BLaER1 (cell line): ENCODE data around the gene MRPL20.
"Not testable (repeated sequence)": the region's sequence is repeated elsewhere in the genome, so short reads cannot be mapped to it uniquely, and the experiment has no call there.

Experiments used
- H3K27ac ChIP-seq: shearing (Covaris generic); formaldehyde crosslinking; 2 replicates; pipeline ENCODE4 v1.8.1; 2022
- H3K27me3 ChIP-seq: shearing (Covaris generic); formaldehyde crosslinking; 2 replicates; pipeline ENCODE4 v1.8.1; 2022
- H3K36me3 ChIP-seq: shearing (Covaris generic); formaldehyde crosslinking; 2 replicates; pipeline ENCODE4 v1.8.1; 2022
- H3K4me1 ChIP-seq: shearing (Covaris generic); formaldehyde crosslinking; 2 replicates; pipeline ENCODE4 v1.8.1; 2022
- H3K4me2 ChIP-seq: shearing (Covaris generic); formaldehyde crosslinking; 2 replicates; pipeline ENCODE4 v1.8.1; 2022
- H3K4me3 ChIP-seq: shearing (Covaris generic); formaldehyde crosslinking; 2 replicates; pipeline ENCODE4 v1.8.1; 2022
- H3K9ac ChIP-seq: shearing (Covaris generic); formaldehyde crosslinking; 2 replicates; pipeline ENCODE4 v1.8.1; 2022
- H3K9me3 ChIP-seq: shearing (Covaris generic); formaldehyde crosslinking; 2 replicates; pipeline ENCODE4 v1.8.1; 2022
- H4K20me1 ChIP-seq: shearing (Covaris generic); formaldehyde crosslinking; 2 replicates; pipeline ENCODE4 v1.8.1; 2022
- Cebpa-rat ChIP-seq: shearing (Covaris generic); IDR thresholded peaks from 2 replicates; pipeline ENCODE4 v1.8.1; 2022

The MRPL20 gene

DNA sequence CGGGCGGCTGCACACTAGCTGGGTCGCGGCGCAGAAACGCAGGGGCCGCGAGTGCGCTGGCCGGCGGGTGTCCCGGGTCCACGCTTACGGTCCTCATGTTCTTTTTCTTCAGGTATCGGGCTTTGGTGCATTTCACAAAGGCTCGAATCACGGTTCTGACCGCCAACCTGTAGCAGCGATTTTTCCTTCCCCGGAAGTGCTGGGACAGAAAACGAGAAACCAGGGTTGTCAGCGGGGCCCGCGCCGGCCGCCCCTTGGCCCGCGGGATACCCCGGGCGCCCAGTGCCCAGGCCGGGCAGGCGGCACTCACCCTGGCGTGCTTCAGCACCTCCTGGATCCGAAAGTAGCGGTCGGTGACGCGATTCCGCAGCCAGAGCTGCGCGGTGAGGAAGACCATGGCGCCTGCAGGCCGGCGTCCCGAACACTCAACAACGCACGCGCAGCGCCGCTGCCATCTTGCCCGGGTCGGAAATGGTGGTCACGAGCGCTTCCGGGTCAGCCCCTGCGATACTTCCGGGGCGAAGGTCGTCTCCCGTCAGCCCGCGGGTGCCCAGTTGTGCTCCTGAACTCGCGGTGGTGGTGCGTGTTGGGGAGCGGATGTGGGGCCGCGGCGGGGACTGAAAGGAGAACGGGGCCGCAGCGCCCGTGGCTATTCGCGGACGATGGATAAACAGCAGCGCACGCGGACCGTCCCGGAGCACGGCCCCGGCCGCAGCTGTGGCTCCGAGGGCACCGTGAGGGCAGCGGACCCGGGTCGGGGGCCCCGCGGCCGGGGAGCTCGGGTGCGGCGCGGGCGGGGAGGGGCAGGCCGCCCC lies at the start of gene MRPL20:
Gene MRPL20 (minus strand): TSS at position 473 of the 815 bp plus-strand sequence. CDS start 76 bp downstream, at position 397.
- peak within 1 kb of the TSS; percentile 88 for H3K9ac ChIP-seq
- no peak for TF ChIP-seq Cebpa-rat
- H3K36me3 ChIP-seq, result peaks cover 74% of the 10 kb centered on the region
- peak within 1 kb of the TSS; percentile 92 for H3K4me2 ChIP-seq
- no peaks in the 10 kb centered on the region for H3K27me3 ChIP-seq
- H3K27ac ChIP-seq, result peak within 1 kb of the TSS; percentile 92
- H3K4me1 ChIP-seq, result peaks cover 37% of the 10 kb centered on the region
- peaks cover 18% of the 10 kb centered on the region for H3K9me3 ChIP-seq
- H3K4me3 ChIP-seq, result peak within 1 kb of the TSS; percentile 81
- peaks cover 68% of the 10 kb centered on the region for H4K20me1 ChIP-seq

DNA sequence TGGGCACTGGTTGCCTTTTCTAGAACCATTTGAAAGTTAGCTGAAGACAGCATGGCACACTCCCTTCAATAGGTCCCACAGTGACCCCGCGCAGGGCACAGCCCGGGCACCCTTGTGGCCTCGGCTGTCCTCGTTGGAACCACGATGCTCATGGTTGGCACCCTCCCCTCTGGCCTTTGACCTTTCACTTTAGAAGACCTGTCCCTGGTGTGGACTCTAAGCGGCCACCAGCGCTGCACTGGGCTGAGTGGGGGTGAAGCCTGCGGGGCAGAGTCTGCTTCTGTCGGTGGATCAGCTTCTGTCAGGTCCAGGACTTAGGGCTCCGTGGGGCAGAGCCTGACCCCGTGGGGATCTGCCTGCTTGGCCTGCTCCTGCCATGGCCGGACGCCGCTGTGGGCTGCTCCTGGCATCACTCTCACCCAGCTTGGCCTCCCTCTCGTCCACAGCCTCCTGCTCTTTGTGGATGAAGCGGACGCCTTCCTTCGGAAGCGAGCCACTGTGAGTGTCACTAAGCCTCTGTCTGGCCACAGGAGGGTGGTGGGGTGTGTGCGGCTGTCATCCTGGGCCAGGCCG lies 49.7 kb upstream of the MRPL20 start:
- H3K4me2 ChIP-seq, H3K27me3 ChIP-seq, H3K4me3 ChIP-seq, H3K27ac ChIP-seq, H3K9me3 ChIP-seq, H3K9ac ChIP-seq, H4K20me1 ChIP-seq, H3K36me3 ChIP-seq: not testable (repeated sequence)
- H3K4me1 ChIP-seq, result peaks cover 40% of the 10 kb centered on the region

DNA sequence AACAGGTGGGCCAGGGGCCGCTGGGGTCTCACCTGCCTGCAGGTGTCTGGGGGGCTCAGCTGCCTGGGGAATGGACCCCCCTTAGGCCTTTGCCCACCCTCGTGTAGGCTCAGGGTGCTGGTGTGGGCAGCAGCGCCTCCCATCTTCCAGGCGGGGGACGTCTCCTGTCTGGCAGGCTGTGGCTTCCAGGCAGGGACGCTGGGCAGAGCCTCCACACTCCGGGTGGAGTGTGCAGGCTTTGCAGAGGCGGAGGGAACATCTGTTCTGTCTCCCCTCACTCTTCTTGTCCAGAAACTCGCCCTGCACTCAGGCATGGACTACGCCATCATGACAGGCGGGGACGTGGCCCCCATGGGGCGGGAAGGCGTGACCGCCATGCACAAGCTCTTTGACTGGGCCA lies 48.8 kb upstream of the MRPL20 start:
- H3K4me3 ChIP-seq, H3K9ac ChIP-seq, H3K4me2 ChIP-seq, H3K27me3 ChIP-seq, H3K36me3 ChIP-seq, H4K20me1 ChIP-seq, H3K27ac ChIP-seq, H3K9me3 ChIP-seq: not testable (repeated sequence)
- H3K4me1 ChIP-seq, result peaks cover 32% of the 10 kb centered on the region

DNA sequence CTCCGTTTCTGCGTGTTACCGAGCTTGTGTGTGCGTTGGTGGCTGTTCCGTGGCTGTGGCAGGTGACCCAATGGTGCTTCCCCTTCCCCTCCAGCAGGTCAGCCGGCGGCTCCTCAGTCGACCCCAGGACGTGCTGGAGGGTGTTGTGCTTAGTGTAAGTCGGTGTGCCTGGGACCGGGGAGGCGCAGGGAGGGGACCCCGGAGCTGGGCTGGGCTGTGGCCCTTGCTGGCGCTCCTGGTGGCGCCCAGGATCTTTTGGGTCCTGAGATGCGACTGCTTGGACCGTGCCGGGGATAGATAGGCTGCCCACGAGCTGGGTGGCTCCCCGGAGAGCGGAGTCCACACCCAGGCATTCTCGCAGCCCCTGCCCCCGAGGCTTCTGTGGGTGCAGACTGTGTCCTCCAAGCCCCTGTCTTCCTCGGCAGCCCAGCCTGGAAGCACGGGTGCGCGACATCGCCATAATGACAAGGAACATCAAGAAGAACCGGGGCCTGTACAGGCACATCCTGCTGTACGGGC lies 48.3 kb upstream of the MRPL20 start:
- H3K4me2 ChIP-seq, result no peak overlapping the region
- H3K9me3 ChIP-seq, result no peaks in the 10 kb centered on the region
- no peak for TF ChIP-seq Cebpa-rat
- H3K9ac ChIP-seq, result no peak overlapping the region
- no peaks in the 10 kb centered on the region for H4K20me1 ChIP-seq
- no peak overlapping the region for H3K27ac ChIP-seq
- H3K36me3 ChIP-seq, result no peaks in the 10 kb centered on the region
- H3K27me3 ChIP-seq, result no peaks in the 10 kb centered on the region
- H3K4me1 ChIP-seq, result peaks cover 27% of the 10 kb centered on the region
- H3K4me3 ChIP-seq, result no peak overlapping the region

DNA sequence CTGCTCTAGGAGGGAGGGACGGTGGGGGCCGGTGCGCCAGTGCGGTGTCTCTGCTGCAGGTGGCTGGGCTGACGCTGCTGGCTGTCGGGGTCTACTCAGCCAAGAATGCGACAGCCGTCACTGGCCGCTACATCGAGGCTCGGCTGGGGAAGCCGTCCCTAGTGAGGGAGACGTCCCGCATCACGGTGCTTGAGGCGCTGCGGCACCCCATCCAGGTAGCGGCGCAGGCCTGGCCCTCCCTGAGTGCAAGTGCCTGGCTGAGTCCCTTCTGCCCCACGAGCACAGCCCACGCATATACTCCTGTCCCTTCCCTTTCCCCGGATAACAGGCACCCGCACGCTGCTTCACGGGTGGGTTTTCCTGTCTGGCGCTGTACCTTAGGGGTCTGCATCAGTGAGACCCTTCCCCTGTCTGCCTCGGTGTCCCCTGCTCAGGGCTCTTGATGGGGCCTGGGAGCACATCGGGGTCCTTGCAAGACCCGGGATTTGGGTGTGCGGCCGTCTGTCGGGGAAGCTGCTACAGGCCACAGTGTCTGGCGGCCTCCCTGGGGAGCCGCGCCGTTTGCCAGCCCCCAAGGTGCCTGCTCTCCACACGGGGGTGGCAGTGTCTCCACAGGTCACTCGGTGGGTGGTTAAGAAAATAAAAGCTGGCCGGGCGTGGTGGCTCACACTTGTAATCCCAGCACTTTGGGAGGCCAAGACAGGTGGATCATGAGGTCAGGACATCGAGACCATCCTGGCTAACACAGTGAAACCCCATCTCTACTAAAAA lies 47.4 kb upstream of the MRPL20 start:
- H3K9me3 ChIP-seq, H3K27ac ChIP-seq, H3K36me3 ChIP-seq, H3K9ac ChIP-seq, H4K20me1 ChIP-seq, H3K4me3 ChIP-seq, H3K27me3 ChIP-seq: not testable (repeated sequence)
- H3K4me1 ChIP-seq, result peaks cover 17% of the 10 kb centered on the region
- H3K4me2 ChIP-seq, result 0 out of 2 replicates have a peak overlapping the region, but pooled peaks have one; percentile 5

DNA sequence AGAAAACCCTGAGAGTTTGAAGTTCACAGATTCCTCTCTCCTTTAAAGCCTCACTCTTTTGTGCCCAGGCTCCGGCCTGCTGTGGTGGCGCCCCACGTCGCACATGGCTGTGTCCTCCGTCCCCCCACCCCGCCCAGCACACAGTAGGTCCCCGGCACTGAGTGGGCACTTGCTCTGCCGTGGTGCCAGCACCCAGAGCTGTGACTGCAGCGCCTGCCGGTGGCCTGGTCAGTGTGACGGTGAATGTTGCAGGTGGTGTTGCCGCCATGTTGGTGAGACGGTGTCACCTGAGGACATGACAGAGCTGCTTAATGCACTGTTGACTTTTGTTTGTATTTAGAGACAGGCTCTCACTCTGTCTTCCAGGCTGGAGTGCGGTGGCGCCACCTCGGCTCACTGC lies 45.8 kb upstream of the MRPL20 start:
- Histone ChIP-seq H3K4me2 (no peak overlapping the region), H3K4me1 (peaks cover 2% of the 10 kb centered on the region; the same call in 1 of the 2 replicates), H3K4me3 (no peak overlapping the region), H3K9ac (no peak overlapping the region), H3K36me3 (no peaks in the 10 kb centered on the region), H3K27me3 (peaks cover 11% of the 10 kb centered on the region; the same call in 1 of the 2 replicates), H4K20me1 (no peaks in the 10 kb centered on the region), H3K27ac (no peak overlapping the region), H3K9me3 (no peaks in the 10 kb centered on the region)
- TF ChIP-seq Cebpa-rat, result no peak

DNA sequence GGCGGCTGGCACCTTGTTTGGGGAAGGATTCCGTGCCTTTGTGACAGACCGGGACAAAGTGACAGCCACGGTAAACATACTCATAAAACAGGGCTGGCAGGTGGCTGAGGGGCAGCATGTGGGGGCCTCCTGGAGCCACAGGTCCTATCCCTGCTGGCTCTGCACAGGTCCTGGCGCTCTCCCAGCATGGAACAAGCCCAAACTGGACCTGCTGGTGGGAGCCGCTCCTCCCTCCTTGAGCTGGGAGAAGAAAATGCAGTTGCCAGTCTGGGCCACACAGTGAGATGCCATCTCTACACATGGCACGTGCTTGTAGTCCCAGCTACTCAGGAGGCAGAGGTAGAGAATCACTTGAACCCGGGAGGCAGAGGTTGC lies 45.3 kb upstream of the MRPL20 start:
- H3K4me1 ChIP-seq, H3K9ac ChIP-seq, H3K4me3 ChIP-seq, H3K9me3 ChIP-seq, H4K20me1 ChIP-seq, H3K36me3 ChIP-seq, H3K4me2 ChIP-seq, H3K27ac ChIP-seq: not testable (repeated sequence)
- peaks cover 11% of the 10 kb centered on the region; the same call in 1 of the 2 replicates for H3K27me3 ChIP-seq

DNA sequence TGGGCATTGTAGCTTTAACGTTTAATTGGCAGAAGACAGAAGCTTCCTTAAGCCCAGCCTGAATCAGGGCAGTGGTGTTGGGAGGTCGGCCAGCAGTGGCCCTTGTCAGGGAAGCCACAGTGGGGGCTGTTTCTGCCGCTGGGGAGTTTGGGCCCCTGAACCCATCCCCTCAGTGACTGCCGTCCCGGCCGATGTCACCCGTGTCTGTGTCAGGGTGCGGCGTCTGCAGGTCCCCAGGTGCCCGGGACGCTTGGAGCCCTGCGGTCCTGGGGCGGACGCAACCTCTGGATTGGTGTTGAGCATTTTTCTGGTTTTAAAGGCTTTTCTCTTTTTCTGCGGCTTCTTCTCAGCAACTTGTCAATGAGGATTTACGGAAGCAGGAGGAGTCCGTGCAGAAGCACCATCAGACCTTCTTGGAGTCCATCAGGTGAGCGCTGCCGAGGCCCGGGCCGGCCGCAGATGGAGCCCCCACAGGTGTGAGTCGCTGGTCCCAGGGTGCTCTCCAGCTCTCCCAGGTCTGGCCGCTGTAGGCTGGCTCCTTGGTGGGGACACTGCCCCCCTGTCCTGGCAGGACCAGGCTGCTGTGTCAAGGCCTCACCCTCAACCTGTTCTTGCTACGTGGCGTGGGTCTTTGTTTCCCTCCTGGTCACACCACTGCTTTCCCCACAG lies 44.7 kb upstream of the MRPL20 start:
- Histone ChIP-seq H3K9ac (no peak overlapping the region), H3K4me2 (no peak overlapping the region), H3K4me3 (no peak overlapping the region), H3K27me3 (peaks cover 11% of the 10 kb centered on the region; the same call in 1 of the 2 replicates), H3K36me3 (no peaks in the 10 kb centered on the region), H4K20me1 (no peaks in the 10 kb centered on the region), H3K4me1 (no peaks in the 10 kb centered on the region), H3K9me3 (no peaks in the 10 kb centered on the region), H3K27ac (no peak overlapping the region)
- no peak for TF ChIP-seq Cebpa-rat

DNA sequence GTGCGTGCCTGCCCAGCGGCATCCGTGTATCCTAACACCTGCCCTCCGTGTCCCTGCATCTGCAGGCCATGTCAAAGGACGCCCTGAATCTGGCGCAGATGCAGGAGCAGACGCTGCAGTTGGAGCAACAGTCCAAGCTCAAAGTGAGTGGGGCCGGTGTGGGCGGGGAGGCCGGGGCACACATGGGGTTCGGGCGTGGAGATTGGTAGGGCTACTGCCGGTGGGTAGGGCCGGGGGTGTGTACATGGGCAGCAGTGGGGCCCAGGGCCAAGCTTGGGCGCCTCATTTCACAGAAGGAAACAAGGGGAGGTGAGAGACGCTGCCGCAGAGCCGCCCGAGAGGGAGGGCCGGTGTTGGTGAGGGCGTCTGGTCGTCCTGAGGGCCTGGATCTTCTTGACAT lies 43.5 kb upstream of the MRPL20 start:
- H3K9ac ChIP-seq, H4K20me1 ChIP-seq, H3K9me3 ChIP-seq, H3K36me3 ChIP-seq, H3K4me2 ChIP-seq, H3K4me3 ChIP-seq, H3K4me1 ChIP-seq, H3K27ac ChIP-seq: not testable (repeated sequence)
- H3K27me3 ChIP-seq, result peaks cover 11% of the 10 kb centered on the region; the same call in 1 of the 2 replicates
